Fibroblast of mammary gland (primary cell): ENCODE measurements around the gene WDFY3.
"Not testable (repeated sequence)": the region's sequence is repeated elsewhere in the genome, so short reads cannot be mapped to it uniquely, and the experiment has no call there.

Source experiments
- DNase-seq: peaks from one replicate; pipeline ENCODE4 v3.0.0-alpha.2; 2010; ENCODE audit warnings: low read depth
- H3K4me3 ChIP-seq: 2 replicates; pipeline ENCODE4 v1.5.1; 2011; ENCODE audit warnings: low read depth, mild to moderate bottlenecking, low read length, moderate library complexity; ENCODE audit not compliant: control insufficient read depth
- TF ChIP-seq, protein P1 (sequence below): conservative IDR thresholded peaks from 2 replicates; pipeline ENCODE4 v1.5.1; 2011; ENCODE audit warnings: low read depth, low read length, inconsistent platforms; ENCODE audit not compliant: control insufficient read depth, insufficient read depth

Gene WDFY3

GRCh38 chr4:84814094-84814750 lies 152.3 kb downstream of the WDFY3 start:
- H3K4me3 ChIP-seq: no peak overlapping the region
- DNase-seq: peak; percentile 94
- TF ChIP-seq, protein P1, sequence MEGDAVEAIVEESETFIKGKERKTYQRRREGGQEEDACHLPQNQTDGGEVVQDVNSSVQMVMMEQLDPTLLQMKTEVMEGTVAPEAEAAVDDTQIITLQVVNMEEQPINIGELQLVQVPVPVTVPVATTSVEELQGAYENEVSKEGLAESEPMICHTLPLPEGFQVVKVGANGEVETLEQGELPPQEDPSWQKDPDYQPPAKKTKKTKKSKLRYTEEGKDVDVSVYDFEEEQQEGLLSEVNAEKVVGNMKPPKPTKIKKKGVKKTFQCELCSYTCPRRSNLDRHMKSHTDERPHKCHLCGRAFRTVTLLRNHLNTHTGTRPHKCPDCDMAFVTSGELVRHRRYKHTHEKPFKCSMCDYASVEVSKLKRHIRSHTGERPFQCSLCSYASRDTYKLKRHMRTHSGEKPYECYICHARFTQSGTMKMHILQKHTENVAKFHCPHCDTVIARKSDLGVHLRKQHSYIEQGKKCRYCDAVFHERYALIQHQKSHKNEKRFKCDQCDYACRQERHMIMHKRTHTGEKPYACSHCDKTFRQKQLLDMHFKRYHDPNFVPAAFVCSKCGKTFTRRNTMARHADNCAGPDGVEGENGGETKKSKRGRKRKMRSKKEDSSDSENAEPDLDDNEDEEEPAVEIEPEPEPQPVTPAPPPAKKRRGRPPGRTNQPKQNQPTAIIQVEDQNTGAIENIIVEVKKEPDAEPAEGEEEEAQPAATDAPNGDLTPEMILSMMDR: no peak

DNA sequence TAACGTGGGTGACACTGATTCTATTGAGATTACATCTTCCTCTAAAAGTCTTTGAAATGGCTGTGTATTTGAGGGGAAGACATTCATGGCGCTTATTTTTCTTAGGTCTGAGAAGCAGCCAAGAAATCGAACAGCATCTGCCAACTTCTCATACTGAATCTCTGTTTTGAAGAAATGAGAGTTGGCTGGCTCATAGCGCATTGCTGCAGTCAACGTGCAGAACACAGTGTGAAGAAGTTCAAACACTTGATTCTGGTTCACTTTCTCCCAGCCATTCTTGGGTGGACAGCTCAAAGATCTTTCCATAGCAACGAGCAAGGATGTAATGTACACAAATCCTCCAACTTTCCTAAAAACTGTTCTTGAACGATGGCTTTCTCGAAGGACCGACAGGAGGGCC lies 156.5 kb downstream of the WDFY3 start:
- H3K4me3 ChIP-seq: no peak overlapping the region
- TF ChIP-seq, protein P1: no peak
- no peak for DNase-seq

GRCh38 chr4:84808332-84808731 lies 158.2 kb downstream of the WDFY3 start:
- no peak for DNase-seq
- no peak overlapping the region for H3K4me3 ChIP-seq
- TF ChIP-seq, protein P1: no peak

GRCh38 chr4:84806541-84806940 lies 159.9 kb downstream of the WDFY3 start:
- H3K4me3 ChIP-seq, DNase-seq: not testable (repeated sequence)

- no peak overlapping the region for H3K4me3 ChIP-seq
- peak; percentile 84 for DNase-seq
- TF ChIP-seq, protein P1: no peak
These were observed 162.4 kb downstream of the WDFY3 start for GRCh38 chr4:84804136-84804535.

DNA sequence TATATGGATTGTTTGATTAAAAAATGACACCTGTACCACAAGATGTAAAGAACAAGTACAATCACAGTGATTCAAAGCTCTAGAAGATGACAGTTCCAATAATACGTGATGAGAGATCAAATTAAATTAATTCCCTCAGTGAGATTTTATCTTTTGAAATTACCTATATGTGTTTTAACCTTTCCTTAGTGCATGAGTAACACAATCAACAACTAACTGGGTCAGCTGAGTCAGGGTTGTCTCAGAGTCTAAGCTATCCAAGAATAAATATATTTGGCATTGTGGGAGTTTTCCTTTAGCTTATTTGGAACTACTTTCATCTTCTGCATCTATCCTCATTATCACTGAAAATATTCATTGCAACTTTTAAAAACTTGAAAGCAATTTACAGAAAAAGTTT lies 162.8 kb downstream of the WDFY3 start:
- peak; percentile 66 for DNase-seq
- TF ChIP-seq, protein P1: no peak
- no peak overlapping the region for H3K4me3 ChIP-seq

DNA sequence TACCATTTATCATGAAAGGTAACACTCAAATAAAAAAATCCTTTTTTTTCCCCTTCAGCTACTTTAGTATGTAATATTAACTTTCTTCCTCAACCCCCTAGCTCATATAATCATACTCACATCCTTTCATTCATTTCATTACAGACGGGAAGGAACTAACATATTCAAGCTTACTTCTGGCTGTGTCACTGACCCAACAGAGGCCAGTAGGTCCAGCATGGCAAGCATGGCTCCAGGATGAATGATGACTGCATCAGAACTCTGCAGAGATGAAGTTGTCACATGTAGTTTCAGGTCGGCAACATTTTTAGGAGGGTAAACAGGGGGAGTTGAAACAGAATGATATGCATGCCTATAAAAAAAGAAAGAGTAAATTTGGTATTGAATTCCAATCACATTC lies 163.4 kb downstream of the WDFY3 start:
- TF ChIP-seq, protein P1: no peak
- DNase-seq: no peak
- H3K4me3 ChIP-seq: no peak overlapping the region
